HepG2 (cell line): Measurements from ENCODE around the gene NOL4L. TPM values are rescaled to one million over a fixed set of nuclear protein-coding genes. Genes with fewer than 3 reads are reported as not detected.

Experiments used
- ATAC-seq: fragments of 200-7000 bp; cut with Tn5 transposase; 3 replicates; pipeline ENCODE4 v1.9.1; 2020; ENCODE audit warnings: mild to moderate bottlenecking, moderate library complexity
- BruUV-seq: library from RNA; stranded (reverse); fragments of 400-500 nt; replicated peaks from 2 replicates; lab custom pipeline; 2021; lab: Mats Ljungman, UMichigan
- CTCF ChIA-PET: fragments of 300-600 bp; formaldehyde crosslinking; extraction: SDS; loops from one replicate; lab custom pipeline; 2021; ENCODE audit warnings: low total read pairs, inconsistent platforms, low intra/inter-chr PET ratio; lab: Yijun Ruan, JAX
- POLR2A ChIA-PET: fragments of 350-600 bp; sonication (Branson Sonifier 250); formaldehyde crosslinking; loops from one replicate; lab custom pipeline; 2020; ENCODE audit warnings: antibody characterized with exemption, inconsistent platforms; lab: Yijun Ruan, JAX
- DNase-seq: peaks from one replicate; pipeline ENCODE4 v3.0.0-alpha.2; 2015; ENCODE audit warnings: low spot score
- FAIRE-seq: peaks from 3 replicates; lab custom pipeline; 2011; peaks lifted over from hg19 to GRCh38; lab: Jason Lieb, UNC
- H2AFZ ChIP-seq: one replicate; pipeline ENCODE4 v1.6.1; 2011; ENCODE audit warnings: low read length, inconsistent platforms
- H3K27ac ChIP-seq: fragments of 300-600 bp; 3 replicates; pipeline ENCODE4 v1.8.0; 2011; ENCODE audit warnings: mixed run types, mild to moderate bottlenecking, mixed read lengths, low read length, inconsistent platforms; ENCODE audit not compliant: insufficient read depth; ENCODE audit errors: extremely low read length
- H3K27me3 ChIP-seq, 2 experiments: fragments of 200-600 bp in 1 of 2; 2 replicates in 1 of 2; 3 replicates in 1 of 2; pipeline versions ENCODE4 v1.6.0 to v1.8.0; 2011; ENCODE audit warnings: low read length in 2 of 2, mild to moderate bottlenecking in 2 of 2, moderate library complexity in 2 of 2, inconsistent platforms in 1 of 2; ENCODE audit not compliant: insufficient read depth in 2 of 2, control insufficient read depth in 1 of 2
- H3K36me3 ChIP-seq, 2 experiments: fragments of 200-600 bp in 1 of 2; replicated peaks in 1 of 2; 2 replicates in 1 of 2; 3 replicates in 1 of 2; pipeline versions ENCODE4 v1.5.1 to v1.8.0; 2011; ENCODE audit warnings: low read length in 2 of 2, inconsistent platforms in 1 of 2; ENCODE audit not compliant: insufficient read depth in 2 of 2, control insufficient read depth in 1 of 2
- H3K4me1 ChIP-seq: 2 replicates; pipeline ENCODE4 v1.5.1; 2012; ENCODE audit warnings: low read length, inconsistent platforms; ENCODE audit not compliant: insufficient read depth
- H3K4me2 ChIP-seq: 2 replicates; pipeline ENCODE4 v1.6.0; 2011; ENCODE audit warnings: low read depth, low read length, inconsistent platforms
- H3K4me3 ChIP-seq, 3 experiments: fragments of 200-600 bp in 1 of 3; sonication (generic), shearing (Covaris generic) in 1 of 3; replicated peaks in 1 of 3; 2 replicates each; pipeline ENCODE4 v1.5.1; 2011 to 2016; ENCODE audit warnings: low read length in 3 of 3, inconsistent platforms in 2 of 3, low read depth in 2 of 3, mild to moderate bottlenecking in 2 of 3, control low read depth in 1 of 3, mixed read lengths in 1 of 3; ENCODE audit not compliant: insufficient read depth in 1 of 3
- H3K79me2 ChIP-seq: one replicate; pipeline ENCODE4 v1.6.1; 2011; ENCODE audit warnings: low read length, inconsistent platforms; ENCODE audit not compliant: insufficient read depth
- H3K9ac ChIP-seq: 2 replicates; pipeline ENCODE4 v1.6.0; 2011; ENCODE audit warnings: mild to moderate bottlenecking, low read depth, low read length, inconsistent platforms; ENCODE audit not compliant: insufficient read depth
- H3K9me3 ChIP-seq: 2 replicates; pipeline ENCODE4 v1.5.1; 2012; ENCODE audit warnings: mild to moderate bottlenecking, low read length
- H4K20me1 ChIP-seq: 2 replicates; pipeline ENCODE4 v1.6.0; 2011; ENCODE audit warnings: inconsistent platforms, mild to moderate bottlenecking, low read length, moderate library complexity; ENCODE audit not compliant: insufficient read depth
- ARID2 ChIP-seq: sonication (generic); formaldehyde crosslinking; IDR thresholded peaks from 2 replicates; pipeline ENCODE4 v1.8.1; 2022; ENCODE audit warnings: mild to moderate bottlenecking, missing genetic modification reagents, borderline replicate concordance
- DNMT3B ChIP-seq: conservative IDR thresholded peaks from 2 replicates; pipeline ENCODE4 v1.6.1; 2016; ENCODE audit warnings: missing biosample characterization, control low read depth
- HCFC1 ChIP-seq: fragments of 150-350 bp; IDR thresholded peaks from 2 replicates; pipeline ENCODE4 v1.6.1; 2014; ENCODE audit warnings: low read depth, low read length
- MXI1 ChIP-seq: IDR thresholded peaks from 3 replicates; pipeline ENCODE4 v1.6.1; 2012; ENCODE audit warnings: low read depth, low read length, inconsistent platforms, borderline replicate concordance
- NCOA2 ChIP-seq: sonication (generic); formaldehyde crosslinking; IDR thresholded peaks from 2 replicates; pipeline ENCODE4 v1.8.0; 2022; ENCODE audit warnings: inconsistent platforms
- SIN3A ChIP-seq: IDR thresholded peaks from 2 replicates; pipeline ENCODE4 v1.6.1; 2011; ENCODE audit warnings: low read depth, mild to moderate bottlenecking, control low read depth, low read length, borderline replicate concordance
- SRY ChIP-seq: sonication (generic); formaldehyde crosslinking; IDR thresholded peaks from 2 replicates; pipeline ENCODE4 v1.8.0; 2022; ENCODE audit warnings: mild to moderate bottlenecking, missing genetic modification reagents
- ZBTB38 ChIP-seq: sonication (generic); formaldehyde crosslinking; IDR thresholded peaks from 2 replicates; pipeline ENCODE4 v1.5.1; 2020; ENCODE audit warnings: mild to moderate bottlenecking, missing genetic modification reagents
- ZFP90 ChIP-seq: sonication (generic); formaldehyde crosslinking; IDR thresholded peaks from 2 replicates; pipeline ENCODE4 v1.8.0; 2022; ENCODE audit warnings: missing genetic modification reagents, mild to moderate bottlenecking, inconsistent platforms, borderline replicate concordance
- ZNF567 ChIP-seq: sonication (generic); formaldehyde crosslinking; IDR thresholded peaks from 2 replicates; pipeline ENCODE4 v1.8.1; 2023; ENCODE audit warnings: mild to moderate bottlenecking, missing genetic modification reagents, borderline replicate concordance
- ZNF589 ChIP-seq: sonication (generic); formaldehyde crosslinking; conservative IDR thresholded peaks from 2 replicates; pipeline ENCODE4 v1.8.0; 2022; ENCODE audit warnings: mild to moderate bottlenecking, moderate library complexity, missing genetic modification reagents
- ZNF746 ChIP-seq: sonication (generic); formaldehyde crosslinking; IDR thresholded peaks from 2 replicates; pipeline ENCODE4 v1.8.0; 2022; ENCODE audit warnings: mild to moderate bottlenecking, missing genetic modification reagents
- WGBS: methylation state at CpG from one replicate; pipeline ENCODE4 v1.1.6; 2017; ENCODE audit warnings: low lambda C conversion rate; 5-methylcytosine and 5-hydroxymethylcytosine counted together
- in situ Hi-C: cut with HindIII; loops from 2 replicates; pipeline ENCODE4 v1.10.0; 2017; ENCODE audit warnings: low pct_unique_long_range_greater_than_20kb; ENCODE audit not compliant: extremely low pct_ligation_motif_present
- intact Hi-C: fragments of 100-400 bp; cut with micrococcal nuclease; formaldehyde crosslinking; loops from one replicate; pipeline ENCODE4 v1.10.0; 2022; ENCODE audit not compliant: unreplicated experiment
- polyA plus RNA-seq, 8 experiments: library from polyadenylated mRNA; depleted of rRNA in 3 of 8; stranded (reverse) in 7 of 8; unstranded in 1 of 8; fragments of >200 nt; fragmentation: Illumina TruSeq in 4 of 8; extraction: Trizol in 4 of 8; gene quantifications; 2 replicates each; pipeline versions ENCODE4 v1.2.1 to v1.2.3, GENCODE V29; 2011 to 2016; ENCODE audit warnings: low read depth in 4 of 8, missing spikeins in 1 of 8, mixed read lengths in 1 of 8; ENCODE audit not compliant: insufficient read depth in 1 of 8
- total RNA-seq, 5 experiments: library from RNA; depleted of rRNA; stranded (reverse); fragments of >200 nt; fragmentation: Illumina TruSeq; extraction: Trizol; gene quantifications; 2 replicates each; pipeline ENCODE4 v1.2.3, GENCODE V29; 2016; ENCODE audit warnings: low read depth in 1 of 5
- TF ChIP-seq, protein P1 (sequence below): sonication (generic); formaldehyde crosslinking; IDR thresholded peaks from 2 replicates; pipeline ENCODE4 v1.4.0; 2020; ENCODE audit warnings: missing genetic modification reagents
- TF ChIP-seq, protein P2 (sequence below): sonication (generic); formaldehyde crosslinking; IDR thresholded peaks from 2 replicates; pipeline ENCODE4 v1.4.0; 2020; ENCODE audit warnings: missing genetic modification reagents, mild to moderate bottlenecking, borderline replicate concordance

NOL4L gene
- total and polyA plus RNA-seq, 2 of the 13 experiments (the other 11 are each of a cell fraction or from before 2014, with no cell fraction given) = 16.6 to 35.4 TPM

DNA sequence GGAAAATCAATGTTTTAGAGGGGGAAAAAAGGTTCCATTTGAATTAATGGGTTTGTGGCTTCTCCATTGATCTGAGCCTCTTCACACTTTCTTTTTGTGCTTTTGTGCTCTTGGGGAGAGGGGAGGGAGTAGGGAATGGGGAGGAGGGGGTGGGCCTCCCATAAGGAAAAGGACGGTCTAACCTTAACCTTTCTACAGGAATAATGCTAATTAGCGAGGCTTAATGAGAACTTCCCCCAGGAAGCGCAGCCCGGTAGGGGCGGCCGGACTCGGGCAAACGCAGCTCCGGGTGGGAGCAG, 103.0 kb downstream of the NOL4L start:
- Histone ChIP-seq H3K4me3 (peak overlapping the region; percentile 90 to 91 (median 90)), H3K9ac (peak overlapping the region; percentile 79), H3K4me1 (peaks cover 72% of the 10 kb centered on the region), H3K79me2 (peaks cover 58% of the 10 kb centered on the region), H3K36me3 (peaks cover 0 to 9% of the 10 kb centered on the region in 2 experiments; a peak in 1 of 5 replicates), H3K4me2 (peak overlapping the region; percentile 85), H3K27ac (peak overlapping the region; percentile 58), H4K20me1 (peaks cover 46% of the 10 kb centered on the region), H2AFZ (no peak overlapping the region), H3K9me3 (no peaks in the 10 kb centered on the region), H3K27me3 (no peaks in the 10 kb centered on the region)
- intact Hi-C loops (loop anchor here (1.0 to 5.0 kb wide), 3 partner anchors 9 to 125 kb away; partner anchors contain the start of gene ASXL1), in situ Hi-C loops (no loop called here)
- BruUV-seq = no TSS peak
- no peak for DNase-seq
- WGBS = 7% methylated on average over 9 of the region's 9 CpGs
- FAIRE-seq = no peak
- TF ChIP-seq ZNF567 (CRISPR knock-in tag) = 0 out of 2 replicates have a peak, but pooled peaks have one; percentile 3
- 0 out of 2 replicates have a peak, but pooled peaks have one; percentile 16 for TF ChIP-seq SIN3A
- TF ChIP-seq ZFP90 = no peak
- ATAC-seq = 0 out of 3 replicates have a peak, but pooled peaks have one; percentile 0
- CTCF ChIA-PET = no interaction called here
- POLR2A ChIA-PET = no interaction called here

DNA sequence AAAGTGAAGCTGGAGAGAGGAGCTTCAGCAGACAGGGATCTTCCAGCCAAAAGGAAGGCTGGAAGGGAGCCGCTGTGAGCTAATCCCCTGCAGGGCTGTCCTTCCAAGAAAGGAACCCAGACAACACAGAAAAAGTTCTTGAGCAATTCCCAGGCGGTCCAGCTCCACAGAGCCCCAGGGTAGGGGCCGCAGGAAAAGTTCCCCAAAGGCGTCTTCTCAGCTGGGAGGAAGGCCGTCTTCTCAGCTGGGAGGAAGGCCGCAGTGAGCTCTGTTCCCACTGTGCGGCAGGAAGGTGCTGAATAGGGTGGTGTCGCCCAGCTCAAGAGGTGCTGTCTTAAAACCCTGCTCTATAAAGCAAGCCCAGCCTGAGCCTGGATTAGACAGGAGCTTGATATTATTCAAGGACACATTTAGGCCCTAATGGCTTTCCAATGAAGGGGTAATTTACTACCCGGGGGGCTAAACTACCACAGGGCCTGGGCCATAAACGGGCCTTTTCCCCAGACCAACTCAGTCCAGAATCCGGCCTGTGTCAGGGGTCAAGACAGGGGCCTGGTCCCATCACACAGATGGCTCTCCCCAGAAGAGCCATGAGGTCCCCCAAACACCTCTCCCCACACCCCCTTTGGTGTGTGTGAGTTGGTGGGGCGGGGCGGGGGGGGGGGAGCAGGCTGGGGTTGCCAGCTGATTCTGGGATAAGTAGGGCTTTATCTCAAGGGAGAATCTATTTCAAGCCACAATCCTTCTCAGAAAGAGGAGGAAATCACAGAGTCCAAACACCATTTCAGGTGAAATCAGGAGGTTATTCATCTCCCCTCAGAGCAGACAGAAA, 103.6 kb downstream of the NOL4L start:
- H3K27ac ChIP-seq = peak overlapping the region; percentile 58
- intact Hi-C loops = loop anchor here (1.0 to 5.0 kb wide), 3 partner anchors 8 to 124 kb away; partner anchors contain the start of gene ASXL1
- no TSS peak for BruUV-seq
- TF ChIP-seq ZNF746 = no peak
- no peak for TF ChIP-seq DNMT3B
- no peak for TF ChIP-seq NCOA2 (CRISPR knock-in tag)
- TF ChIP-seq, protein P1, sequence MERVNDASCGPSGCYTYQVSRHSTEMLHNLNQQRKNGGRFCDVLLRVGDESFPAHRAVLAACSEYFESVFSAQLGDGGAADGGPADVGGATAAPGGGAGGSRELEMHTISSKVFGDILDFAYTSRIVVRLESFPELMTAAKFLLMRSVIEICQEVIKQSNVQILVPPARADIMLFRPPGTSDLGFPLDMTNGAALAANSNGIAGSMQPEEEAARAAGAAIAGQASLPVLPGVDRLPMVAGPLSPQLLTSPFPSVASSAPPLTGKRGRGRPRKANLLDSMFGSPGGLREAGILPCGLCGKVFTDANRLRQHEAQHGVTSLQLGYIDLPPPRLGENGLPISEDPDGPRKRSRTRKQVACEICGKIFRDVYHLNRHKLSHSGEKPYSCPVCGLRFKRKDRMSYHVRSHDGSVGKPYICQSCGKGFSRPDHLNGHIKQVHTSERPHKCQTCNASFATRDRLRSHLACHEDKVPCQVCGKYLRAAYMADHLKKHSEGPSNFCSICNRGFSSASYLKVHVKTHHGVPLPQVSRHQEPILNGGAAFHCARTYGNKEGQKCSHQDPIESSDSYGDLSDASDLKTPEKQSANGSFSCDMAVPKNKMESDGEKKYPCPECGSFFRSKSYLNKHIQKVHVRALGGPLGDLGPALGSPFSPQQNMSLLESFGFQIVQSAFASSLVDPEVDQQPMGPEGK (CRISPR knock-in tag) = no peak
- no peak for TF ChIP-seq MXI1
- no peak for TF ChIP-seq ZNF589 (CRISPR knock-in tag)
- TF ChIP-seq, protein P2, sequence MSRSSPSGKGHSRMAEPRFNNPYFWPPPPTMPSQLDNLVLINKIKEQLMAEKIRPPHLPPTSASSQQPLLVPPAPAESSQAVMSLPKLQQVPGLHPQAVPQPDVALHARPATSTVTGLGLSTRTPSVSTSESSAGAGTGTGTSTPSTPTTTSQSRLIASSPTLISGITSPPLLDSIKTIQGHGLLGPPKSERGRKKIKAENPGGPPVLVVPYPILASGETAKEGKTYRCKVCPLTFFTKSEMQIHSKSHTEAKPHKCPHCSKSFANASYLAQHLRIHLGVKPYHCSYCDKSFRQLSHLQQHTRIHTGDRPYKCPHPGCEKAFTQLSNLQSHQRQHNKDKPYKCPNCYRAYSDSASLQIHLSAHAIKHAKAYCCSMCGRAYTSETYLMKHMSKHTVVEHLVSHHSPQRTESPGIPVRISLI = no peak
- no peak for TF ChIP-seq HCFC1
- TF ChIP-seq ZBTB38 = peak; percentile 25; the same call in 1 of the 2 replicates
- no peak for TF ChIP-seq ARID2
- no peak for TF ChIP-seq SRY (CRISPR knock-in tag)

More for the DNA sequence above, 103.6 kb downstream of the NOL4L start:
- H3K4me3 ChIP-seq = peak overlapping the region; percentile 90 to 91 (median 90)
- peak overlapping the region; percentile 79 for H3K9ac ChIP-seq
- no peak overlapping the region for H2AFZ ChIP-seq
- ChIA-PET POLR2A (interaction anchor here (1.6 kb wide), 1 partner anchor 15 kb away, joined by 6 read pairs; no protein-coding TSS in a partner anchor), CTCF (no interaction called here)
- peaks cover 64% of the 10 kb centered on the region for H3K79me2 ChIP-seq
- FAIRE-seq = no peak
- no peak for DNase-seq
- H3K27me3 ChIP-seq = no peaks in the 10 kb centered on the region
- H3K9me3 ChIP-seq = no peaks in the 10 kb centered on the region
- WGBS = 79% methylated on average over 13 of the region's 13 CpGs
- peak overlapping the region; percentile 85 for H3K4me2 ChIP-seq
- H3K36me3 ChIP-seq = peaks cover 0 to 9% of the 10 kb centered on the region in 2 experiments; a peak in 1 of 5 replicates
- in situ Hi-C loops = no loop called here
- ATAC-seq = no peak
- peaks cover 78% of the 10 kb centered on the region for H3K4me1 ChIP-seq
- H4K20me1 ChIP-seq = peaks cover 52% of the 10 kb centered on the region
